Measurements from ENCODE around the gene LGMN. TPM values are rescaled to one million over a fixed set of nuclear protein-coding genes. Genes with fewer than 3 reads are reported as not detected.
A peak's percentile ranks its signal among the peaks of the same experiment; 100 is the strongest.

LGMN gene
- total RNA-seq, 4 donors from 2014 or later, result 64.2 to 110 (median 71.5) TPM

DNA sequence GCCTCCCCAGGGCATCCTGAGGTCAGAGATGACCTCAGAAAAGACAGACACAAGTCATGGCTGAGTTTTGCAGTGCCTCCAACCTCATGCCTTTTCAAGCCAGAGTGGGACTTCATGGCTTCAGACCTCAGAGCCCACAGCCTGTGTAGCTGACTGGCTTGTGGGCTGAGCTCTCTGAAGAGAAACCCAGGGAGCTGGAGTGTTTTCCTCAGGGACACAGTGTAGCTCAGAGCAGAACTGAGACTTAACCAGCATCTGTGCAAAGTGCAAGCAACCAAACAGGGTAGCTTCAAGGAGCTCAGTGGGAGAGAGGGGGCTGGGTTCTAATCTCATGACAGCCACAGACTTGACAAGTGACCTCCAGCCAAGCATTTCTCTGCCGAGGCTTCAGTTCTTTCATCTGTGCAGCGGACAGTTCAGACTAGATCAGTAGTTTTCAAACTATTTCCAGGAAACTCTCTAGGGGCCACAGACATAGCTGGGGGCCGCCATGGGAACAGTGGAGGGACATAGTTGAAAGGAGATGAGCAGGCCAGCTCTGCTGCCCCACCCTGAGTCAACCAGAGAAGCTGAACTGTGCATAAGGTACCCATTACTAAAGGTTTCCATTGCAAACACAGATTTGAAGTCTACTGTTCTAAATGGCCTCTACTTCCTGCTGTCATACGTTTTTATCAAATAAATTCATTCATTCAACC is 80.0 kb downstream of the LGMN start:
- WGBS, result 76% methylated on average over 3 of the region's 4 CpGs
- intact Hi-C loops (cut with DNase I), result no loop called here
- Histone ChIP-seq H3K4me3 (no peak overlapping the region), H3K36me3 (peaks cover 0 to 36% (median 10%) of the 10 kb centered on the region in 4 donors), H3K27ac (replicated peaks in 1 of 4) (no peak overlapping the region), H3K27me3 (no peaks in the 10 kb centered on the region), H3K9me3 (no peaks in the 10 kb centered on the region), H3K4me1 (peaks cover 0 to 7% (median 0%) of the 10 kb centered on the region in 4 donors)
- no peak for DNase-seq (ENCODE audit: extremely low spot score)
- TF ChIP-seq, protein P1, sequence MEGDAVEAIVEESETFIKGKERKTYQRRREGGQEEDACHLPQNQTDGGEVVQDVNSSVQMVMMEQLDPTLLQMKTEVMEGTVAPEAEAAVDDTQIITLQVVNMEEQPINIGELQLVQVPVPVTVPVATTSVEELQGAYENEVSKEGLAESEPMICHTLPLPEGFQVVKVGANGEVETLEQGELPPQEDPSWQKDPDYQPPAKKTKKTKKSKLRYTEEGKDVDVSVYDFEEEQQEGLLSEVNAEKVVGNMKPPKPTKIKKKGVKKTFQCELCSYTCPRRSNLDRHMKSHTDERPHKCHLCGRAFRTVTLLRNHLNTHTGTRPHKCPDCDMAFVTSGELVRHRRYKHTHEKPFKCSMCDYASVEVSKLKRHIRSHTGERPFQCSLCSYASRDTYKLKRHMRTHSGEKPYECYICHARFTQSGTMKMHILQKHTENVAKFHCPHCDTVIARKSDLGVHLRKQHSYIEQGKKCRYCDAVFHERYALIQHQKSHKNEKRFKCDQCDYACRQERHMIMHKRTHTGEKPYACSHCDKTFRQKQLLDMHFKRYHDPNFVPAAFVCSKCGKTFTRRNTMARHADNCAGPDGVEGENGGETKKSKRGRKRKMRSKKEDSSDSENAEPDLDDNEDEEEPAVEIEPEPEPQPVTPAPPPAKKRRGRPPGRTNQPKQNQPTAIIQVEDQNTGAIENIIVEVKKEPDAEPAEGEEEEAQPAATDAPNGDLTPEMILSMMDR (IDR thresholded peaks at IDR 0.05), result no peak
- no peak for TF ChIP-seq EP300 (IDR thresholded peaks at IDR 0.05)
- no peak for TF ChIP-seq POLR2A (IDR thresholded peaks at IDR 0.05; ENCODE audit: low read depth)

- 95% methylated on average over 9 of the region's 9 CpGs for WGBS
- Histone ChIP-seq H3K27me3 (no peaks in the 10 kb centered on the region), H3K4me1 (peaks cover 0 to 7% (median 0%) of the 10 kb centered on the region in 4 donors), H3K4me3 (no peak overlapping the region), H3K9me3 (no peaks in the 10 kb centered on the region), H3K36me3 (peaks cover 0 to 57% (median 19%) of the 10 kb centered on the region in 4 donors), H3K27ac (replicated peaks in 1 of 4) (peak overlapping the region in 2 of 4 donors; percentile 23 to 44)
- no peak for DNase-seq (ENCODE audit: extremely low spot score)
- intact Hi-C loops (cut with DNase I), result no loop called here
- TF ChIP-seq POLR2AphosphoS5 (IDR thresholded peaks at IDR 0.05) (no peak), POLR2A (IDR thresholded peaks at IDR 0.05; ENCODE audit: low read depth) (no peak), EP300 (IDR thresholded peaks at IDR 0.05) (no peak)
- TF ChIP-seq, protein P1 (IDR thresholded peaks at IDR 0.05), result no peak
Observed at GRCh38 chr14:92666251-92666650, 82.2 kb downstream of the LGMN start.

GRCh38 chr14:92665661-92666110 is 82.7 kb downstream of the LGMN start:
- H3K4me3 ChIP-seq, result no peak overlapping the region
- TF ChIP-seq EP300 (IDR thresholded peaks at IDR 0.05), result no peak
- TF ChIP-seq POLR2AphosphoS5 (IDR thresholded peaks at IDR 0.05), result no peak
- no peak for TF ChIP-seq POLR2A (IDR thresholded peaks at IDR 0.05; ENCODE audit: low read depth)
- TF ChIP-seq, protein P1 (IDR thresholded peaks at IDR 0.05), result no peak
- H3K27ac ChIP-seq (replicated peaks in 1 of 4), result peak overlapping the region in 2 of 4 donors; percentile 23 to 44
- H3K36me3 ChIP-seq, result peaks cover 0 to 63% (median 21%) of the 10 kb centered on the region in 4 donors
- peaks cover 0 to 7% (median under 1%) of the 10 kb centered on the region in 4 donors for H3K4me1 ChIP-seq
- WGBS, result 38% methylated on average over 8 of the region's 8 CpGs
- intact Hi-C loops (cut with DNase I), result no loop called here
- no peaks in the 10 kb centered on the region for H3K27me3 ChIP-seq
- H3K9me3 ChIP-seq, result no peaks in the 10 kb centered on the region
- no peak for DNase-seq (ENCODE audit: extremely low spot score)

DNA sequence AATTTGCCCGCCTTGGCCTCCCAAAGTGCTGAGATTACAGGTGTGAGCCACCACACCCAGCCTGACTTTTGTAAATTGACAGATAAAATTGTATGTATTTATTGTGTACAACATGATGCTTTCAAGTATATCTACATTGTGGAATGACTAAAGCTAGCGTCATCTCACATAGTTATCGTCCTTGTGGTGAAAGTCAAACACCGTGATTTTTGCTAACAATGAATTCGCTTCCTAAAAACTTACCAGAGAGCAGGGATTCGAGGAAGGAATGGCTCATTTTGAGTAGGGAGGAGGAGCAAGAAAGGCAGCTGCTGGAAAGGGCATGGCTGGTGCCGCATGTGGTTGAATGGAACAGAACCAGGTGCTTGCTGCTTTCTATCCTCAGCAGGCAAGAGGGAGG is 85.4 kb downstream of the LGMN start:
- Histone ChIP-seq H3K27ac (replicated peaks in 1 of 4) (no peak overlapping the region), H3K36me3 (peaks cover 0 to 71% (median 36%) of the 10 kb centered on the region in 4 donors), H3K27me3 (no peaks in the 10 kb centered on the region), H3K9me3 (no peaks in the 10 kb centered on the region), H3K4me3 (no peak overlapping the region), H3K4me1 (peaks cover 15 to 19% (median 17%) of the 10 kb centered on the region in 4 donors)
- 90% methylated on average over 7 of the region's 7 CpGs for WGBS
- TF ChIP-seq POLR2A (IDR thresholded peaks at IDR 0.05; ENCODE audit: low read depth) (no peak), POLR2AphosphoS5 (IDR thresholded peaks at IDR 0.05) (no peak), EP300 (IDR thresholded peaks at IDR 0.05) (no peak)
- TF ChIP-seq, protein P1 (IDR thresholded peaks at IDR 0.05), result no peak
- intact Hi-C loops (cut with DNase I), result no loop called here
- no peak for DNase-seq (ENCODE audit: extremely low spot score)

Measured in esophagus muscularis mucosa (tissue), 4 donors.